GM13976 (cell line): ENCODE data around the gene ZNF599.

ENCODE experiments used
- DNase-seq: peaks from one replicate; pipeline ENCODE4 v3.0.0; 2012; ENCODE audit warnings: low spot score
- CTCF ChIP-seq: IDR thresholded peaks from 2 replicates; pipeline ENCODE4 v1.5.1; 2012; ENCODE audit warnings: borderline replicate concordance, mild to moderate bottlenecking; ENCODE audit not compliant: insufficient read depth; ENCODE audit errors: extremely low read depth, missing control alignments, control extremely low read depth
- in situ Hi-C: fragments of 300-500 bp; cut with MboI; formaldehyde crosslinking; loops from one replicate; pipeline ENCODE4 v1.12.0; 2022; ENCODE audit warnings: low sequenced_read_pairs, mixed read lengths, inconsistent platforms; ENCODE audit not compliant: unreplicated experiment

Gene ZNF599

GRCh38 chr19:34731964-34732363 lies 41.1 kb downstream of the ZNF599 start:
- in situ Hi-C loops = no loop called here
- no peak for TF ChIP-seq CTCF
- no peak for DNase-seq

- in situ Hi-C loops = no loop called here
These were observed 41.8 kb downstream of the ZNF599 start for GRCh38 chr19:34731019-34731829.

GRCh38 chr19:34725400-34725799 lies 47.6 kb downstream of the ZNF599 start:
- in situ Hi-C loops = no loop called here
- no peak for TF ChIP-seq CTCF
- no peak for DNase-seq

More at GRCh38 chr19:34731019-34731829, 41.8 kb downstream of the ZNF599 start:
- DNase-seq = peak; percentile 12
- no peak for TF ChIP-seq CTCF

- TF ChIP-seq CTCF = no peak
- in situ Hi-C loops = no loop called here
- DNase-seq = no peak
These were observed 50.7 kb downstream of the ZNF599 start for GRCh38 chr19:34722353-34722752.

GRCh38 chr19:34715357-34715756 lies 57.7 kb downstream of the ZNF599 start:
- in situ Hi-C loops = no loop called here
- no peak for TF ChIP-seq CTCF
- no peak for DNase-seq

GRCh38 chr19:34713262-34713637 lies 59.8 kb downstream of the ZNF599 start:
- DNase-seq = no peak
- in situ Hi-C loops = no loop called here
- TF ChIP-seq CTCF = no peak
